Measurements from ENCODE around the gene TMEM18.

The TMEM18 gene

DNA sequence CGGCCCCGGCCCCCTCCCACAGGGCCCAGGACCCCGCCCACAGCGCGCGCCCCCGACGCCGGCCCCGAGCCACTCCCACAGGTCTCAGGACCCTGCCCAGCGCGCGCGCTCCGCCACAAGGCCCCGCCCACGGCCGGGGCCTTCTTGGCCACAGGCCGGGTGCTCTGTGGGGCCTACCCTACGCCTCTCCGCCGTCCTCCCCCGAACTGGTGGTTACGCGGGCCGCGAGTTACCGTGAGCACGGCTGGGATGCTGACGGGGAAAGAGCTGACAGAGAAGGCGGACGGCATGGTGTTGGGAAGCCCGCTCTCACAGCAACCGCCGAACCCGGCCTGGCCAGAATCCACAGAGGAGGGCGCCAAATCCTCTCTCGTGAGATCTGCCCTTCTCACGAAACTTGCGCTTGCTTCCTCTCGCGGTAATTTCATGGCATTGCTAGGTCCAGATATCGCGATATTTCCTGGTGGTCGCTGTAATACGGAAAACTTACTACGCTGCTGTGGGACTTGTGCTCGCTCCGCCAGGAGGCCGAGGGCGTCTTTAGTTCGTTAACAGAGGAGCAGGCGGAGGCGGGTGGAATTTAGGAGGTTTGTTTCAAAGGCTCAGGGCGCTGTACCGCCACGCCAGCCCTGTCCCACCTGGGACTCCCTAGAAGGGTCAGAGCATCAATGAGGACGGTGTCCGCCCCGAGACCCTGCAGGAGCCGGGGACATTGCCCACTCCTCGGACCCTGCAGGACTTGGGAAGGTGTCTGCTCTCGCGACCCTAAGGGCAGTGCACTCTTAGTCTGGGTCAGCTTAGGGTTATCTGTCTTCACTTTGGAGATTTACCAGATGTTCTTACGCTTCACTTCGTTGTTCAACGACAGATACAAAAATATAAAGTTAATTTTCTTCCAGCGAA, at the start of gene TMEM18:
Gene TMEM18 (minus strand): TSS at position 351 of the 903 bp plus-strand sequence. CDS start 61 bp downstream, at position 290.
- TF ChIP-seq, protein P1, sequence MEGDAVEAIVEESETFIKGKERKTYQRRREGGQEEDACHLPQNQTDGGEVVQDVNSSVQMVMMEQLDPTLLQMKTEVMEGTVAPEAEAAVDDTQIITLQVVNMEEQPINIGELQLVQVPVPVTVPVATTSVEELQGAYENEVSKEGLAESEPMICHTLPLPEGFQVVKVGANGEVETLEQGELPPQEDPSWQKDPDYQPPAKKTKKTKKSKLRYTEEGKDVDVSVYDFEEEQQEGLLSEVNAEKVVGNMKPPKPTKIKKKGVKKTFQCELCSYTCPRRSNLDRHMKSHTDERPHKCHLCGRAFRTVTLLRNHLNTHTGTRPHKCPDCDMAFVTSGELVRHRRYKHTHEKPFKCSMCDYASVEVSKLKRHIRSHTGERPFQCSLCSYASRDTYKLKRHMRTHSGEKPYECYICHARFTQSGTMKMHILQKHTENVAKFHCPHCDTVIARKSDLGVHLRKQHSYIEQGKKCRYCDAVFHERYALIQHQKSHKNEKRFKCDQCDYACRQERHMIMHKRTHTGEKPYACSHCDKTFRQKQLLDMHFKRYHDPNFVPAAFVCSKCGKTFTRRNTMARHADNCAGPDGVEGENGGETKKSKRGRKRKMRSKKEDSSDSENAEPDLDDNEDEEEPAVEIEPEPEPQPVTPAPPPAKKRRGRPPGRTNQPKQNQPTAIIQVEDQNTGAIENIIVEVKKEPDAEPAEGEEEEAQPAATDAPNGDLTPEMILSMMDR (IDR thresholded peaks at IDR 0.05; ENCODE audit: insufficient read depth, missing control alignments): peak; percentile 14
- FAIRE-seq (no peak), DNase-seq (ENCODE audit: insufficient read length, low spot score) (no peak)

DNA sequence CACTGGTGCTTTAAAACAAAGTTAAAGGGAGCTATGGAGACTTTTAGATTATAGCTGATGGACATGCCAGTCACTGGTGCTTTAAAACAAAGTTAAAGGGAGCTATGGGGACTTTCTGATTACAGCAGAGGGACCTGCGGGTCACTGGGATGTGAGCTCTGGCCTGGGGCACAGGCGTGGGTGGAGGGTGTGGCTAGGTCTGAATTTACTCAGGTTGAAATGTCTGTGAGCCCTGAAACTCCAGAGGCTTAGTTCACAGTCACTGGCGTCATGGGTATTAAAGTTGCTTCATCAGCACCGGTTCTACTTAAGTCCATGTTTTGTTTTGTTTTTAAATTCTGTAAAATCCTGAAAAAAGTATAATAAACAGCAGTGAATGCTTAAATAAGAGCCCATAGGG, 49.0 kb upstream of the TMEM18 start:
- DNase-seq (ENCODE audit: insufficient read length, low spot score) (no peak), FAIRE-seq (no peak)
- TF ChIP-seq, protein P1 (IDR thresholded peaks at IDR 0.05; ENCODE audit: insufficient read depth, missing control alignments): no peak

DNA sequence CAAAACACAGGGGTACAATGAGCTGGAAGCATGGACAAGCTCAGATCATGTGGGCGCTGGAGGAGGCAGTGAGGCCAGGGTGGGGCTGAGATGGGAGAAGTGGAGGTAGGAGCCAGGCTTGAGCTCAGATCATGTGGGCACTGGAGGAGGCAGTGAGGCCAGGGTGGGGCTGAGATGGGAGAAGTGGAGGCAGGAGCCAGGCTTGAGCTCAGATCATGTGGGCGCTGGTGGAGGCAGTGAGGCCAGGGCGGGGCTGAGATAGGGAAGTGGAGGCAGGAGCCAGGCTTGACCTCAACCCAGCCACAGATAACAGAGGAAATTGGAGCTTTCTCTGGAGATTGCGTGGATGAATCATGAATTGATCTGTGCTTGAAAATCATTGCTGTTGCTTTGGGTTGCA, 48.3 kb upstream of the TMEM18 start:
- no peak for FAIRE-seq
- no peak for DNase-seq (ENCODE audit: insufficient read length, low spot score)
- TF ChIP-seq, protein P1 (IDR thresholded peaks at IDR 0.05; ENCODE audit: insufficient read depth, missing control alignments): no peak

DNA sequence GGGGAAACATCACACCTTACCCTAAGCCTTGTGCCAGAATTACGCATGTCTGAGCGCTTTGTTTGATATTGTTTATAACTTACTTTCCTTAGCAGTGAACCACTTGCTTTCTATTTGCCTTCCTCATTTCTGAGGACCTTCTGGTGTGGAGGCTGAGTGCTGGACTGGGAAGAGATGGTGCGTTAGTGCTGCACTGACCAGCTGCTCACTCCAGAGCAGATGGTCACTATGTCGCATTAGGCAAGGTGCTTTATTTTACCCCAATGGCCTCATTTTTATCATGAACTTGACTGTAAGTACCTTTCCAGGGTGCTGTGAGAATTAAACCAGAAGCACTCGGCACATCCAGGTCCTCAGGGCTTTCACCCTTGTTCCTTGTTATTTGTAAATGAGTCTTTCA, 46.6 kb upstream of the TMEM18 start:
- FAIRE-seq (no peak), DNase-seq (ENCODE audit: insufficient read length, low spot score) (no peak)
- TF ChIP-seq, protein P1 (IDR thresholded peaks at IDR 0.05; ENCODE audit: insufficient read depth, missing control alignments): no peak

DNA sequence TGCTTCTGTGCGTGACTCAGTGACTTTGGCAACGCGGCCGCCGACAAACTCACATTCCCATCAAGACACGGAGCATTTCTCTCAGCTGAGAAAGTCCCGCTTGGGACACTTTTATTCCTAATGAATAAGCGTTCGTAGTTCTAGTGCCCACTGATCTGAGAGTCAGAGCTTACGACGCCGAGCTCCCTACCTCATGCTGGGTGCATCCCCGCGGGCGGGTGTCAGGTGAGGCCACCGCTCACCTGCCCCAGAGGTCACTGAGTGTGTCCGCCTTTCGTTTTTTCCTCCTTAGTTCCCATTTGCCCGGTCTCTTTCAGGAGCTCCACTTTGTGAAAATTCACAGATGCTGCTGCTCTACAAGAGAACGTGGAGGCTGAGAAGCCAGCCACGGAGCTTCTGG, 43.6 kb upstream of the TMEM18 start:
- TF ChIP-seq, protein P1 (IDR thresholded peaks at IDR 0.05; ENCODE audit: insufficient read depth, missing control alignments): no peak
- FAIRE-seq: no peak
- DNase-seq (ENCODE audit: insufficient read length, low spot score): no peak

DNA sequence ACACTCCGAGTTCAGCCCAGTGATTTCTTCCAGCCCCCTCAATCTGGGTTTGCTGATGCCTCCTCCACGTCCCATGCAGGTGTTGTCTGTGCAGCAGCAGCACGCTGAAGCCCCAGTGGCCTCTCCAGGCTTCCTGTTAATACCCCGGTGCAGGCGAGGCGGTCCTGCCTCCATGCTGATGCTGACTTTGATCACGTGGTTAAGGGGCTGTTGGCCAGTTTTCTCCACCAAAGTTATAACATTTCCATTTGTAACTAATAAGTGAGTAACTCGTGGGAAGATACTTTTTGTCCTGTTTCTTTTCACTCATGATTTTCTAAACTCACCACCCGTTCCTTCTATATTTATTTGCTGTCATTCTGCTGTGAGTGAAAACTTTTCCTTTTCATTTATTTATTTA, 42.5 kb upstream of the TMEM18 start:
- FAIRE-seq (no peak), DNase-seq (ENCODE audit: insufficient read length, low spot score) (no peak)
- TF ChIP-seq, protein P1 (IDR thresholded peaks at IDR 0.05; ENCODE audit: insufficient read depth, missing control alignments): no peak

DNA sequence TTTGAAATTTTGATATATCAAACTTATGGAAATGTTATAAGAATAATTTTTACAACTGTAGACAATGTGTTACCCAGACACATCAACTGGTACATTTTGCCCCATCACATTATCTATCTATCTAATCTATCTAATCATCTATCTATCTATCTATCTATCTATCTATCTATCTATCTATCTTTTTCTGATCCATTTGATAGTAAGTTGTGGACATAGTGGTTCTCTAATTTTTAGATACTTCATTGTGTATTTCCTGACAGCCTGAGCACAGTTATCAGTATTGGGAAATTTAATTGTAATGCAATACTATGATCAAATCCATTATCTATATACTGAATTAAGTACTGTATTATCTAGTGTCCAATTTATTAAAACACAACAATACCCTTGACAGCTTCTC, 42.0 kb upstream of the TMEM18 start:
- DNase-seq (ENCODE audit: insufficient read length, low spot score) (no peak), FAIRE-seq (no peak)
- TF ChIP-seq, protein P1 (IDR thresholded peaks at IDR 0.05; ENCODE audit: insufficient read depth, missing control alignments): no peak

Measured in D721Med (cell line).